ENCODE data around the gene XRN1. TPM values are rescaled to one million over a fixed set of nuclear protein-coding genes. Genes with fewer than 3 reads are reported as not detected.
"Not testable (repeated sequence)": the region's sequence is repeated elsewhere in the genome, so short reads cannot be mapped to it uniquely, and the experiment has no call there.

Gene XRN1
- total RNA-seq, 1 experiment from 2014 or later = 17.5 TPM

- DNase-seq (ENCODE audit: low read depth) = no peak
These were observed 13.3 kb downstream of the XRN1 start for GRCh38 chr3:142434503-142434902.

GRCh38 chr3:142433110-142433509 lies 14.7 kb downstream of the XRN1 start:
- DNase-seq (ENCODE audit: low read depth) = no peak

- DNase-seq (ENCODE audit: low read depth) = no peak
These were observed 18.3 kb downstream of the XRN1 start for GRCh38 chr3:142429582-142429981.

- no peak for DNase-seq (ENCODE audit: low read depth)
These were observed 23.1 kb downstream of the XRN1 start for GRCh38 chr3:142424754-142425153.

- DNase-seq (ENCODE audit: low read depth) = no peak
These were observed 28.8 kb downstream of the XRN1 start for GRCh38 chr3:142418926-142419592.

- DNase-seq (ENCODE audit: low read depth) = no peak
These were observed 30.5 kb downstream of the XRN1 start for GRCh38 chr3:142417302-142417701.

- not testable (repeated sequence) for DNase-seq (ENCODE audit: low read depth)
These were observed 47.3 kb downstream of the XRN1 start for GRCh38 chr3:142400537-142400936.

GRCh38 chr3:142394921-142395622 lies 52.8 kb downstream of the XRN1 start:
- DNase-seq (ENCODE audit: low read depth) = no peak

- no peak for DNase-seq (ENCODE audit: low read depth)
These were observed 62.8 kb downstream of the XRN1 start for GRCh38 chr3:142385078-142385477.

- no peak for DNase-seq (ENCODE audit: low read depth)
These were observed 73.2 kb downstream of the XRN1 start for GRCh38 chr3:142374687-142375086.

GRCh38 chr3:142369576-142369975 lies 78.3 kb downstream of the XRN1 start:
- DNase-seq (ENCODE audit: low read depth) = not testable (repeated sequence)

- DNase-seq (ENCODE audit: low read depth) = no peak
These were observed 81.4 kb downstream of the XRN1 start for GRCh38 chr3:142366434-142366833.

- DNase-seq (ENCODE audit: low read depth) = no peak
These were observed 83.8 kb downstream of the XRN1 start for GRCh38 chr3:142363936-142364467.

GRCh38 chr3:142363433-142363832 lies 84.4 kb downstream of the XRN1 start:
- DNase-seq (ENCODE audit: low read depth) = not testable (repeated sequence)

- no peak for DNase-seq (ENCODE audit: low read depth)
These were observed 88.5 kb downstream of the XRN1 start for GRCh38 chr3:142359367-142359766.

- DNase-seq (ENCODE audit: low read depth) = no peak
These were observed 91.0 kb downstream of the XRN1 start for GRCh38 chr3:142356818-142357217.

GRCh38 chr3:142355692-142356091 lies 92.1 kb downstream of the XRN1 start:
- DNase-seq (ENCODE audit: low read depth) = no peak

GRCh38 chr3:142354076-142354475 lies 93.8 kb downstream of the XRN1 start:
- no peak for DNase-seq (ENCODE audit: low read depth)

GRCh38 chr3:142353571-142353970 lies 94.3 kb downstream of the XRN1 start:
- DNase-seq (ENCODE audit: low read depth) = no peak

- not testable (repeated sequence) for DNase-seq (ENCODE audit: low read depth)
These were observed 95.1 kb downstream of the XRN1 start for GRCh38 chr3:142352698-142353097.

- no peak for DNase-seq (ENCODE audit: low read depth)
These were observed 99.4 kb downstream of the XRN1 start for GRCh38 chr3:142348460-142348859.

GRCh38 chr3:142337994-142338393 lies 109.8 kb downstream of the XRN1 start:
- no peak for DNase-seq (ENCODE audit: low read depth)

GRCh38 chr3:142332390-142332789 lies 115.4 kb downstream of the XRN1 start:
- DNase-seq (ENCODE audit: low read depth) = no peak

Measured in Daoy (cell line).